ENCODE data around the gene RPS17. TPM values are rescaled to one million over a fixed set of nuclear protein-coding genes. Genes with fewer than 3 reads are reported as not detected.
"Not testable (repeated sequence)": the region's sequence is repeated elsewhere in the genome, so short reads cannot be mapped to it uniquely, and the experiment has no call there.

RPS17 gene
- polyA plus RNA-seq, 1 donor, result 3,438 TPM

DNA sequence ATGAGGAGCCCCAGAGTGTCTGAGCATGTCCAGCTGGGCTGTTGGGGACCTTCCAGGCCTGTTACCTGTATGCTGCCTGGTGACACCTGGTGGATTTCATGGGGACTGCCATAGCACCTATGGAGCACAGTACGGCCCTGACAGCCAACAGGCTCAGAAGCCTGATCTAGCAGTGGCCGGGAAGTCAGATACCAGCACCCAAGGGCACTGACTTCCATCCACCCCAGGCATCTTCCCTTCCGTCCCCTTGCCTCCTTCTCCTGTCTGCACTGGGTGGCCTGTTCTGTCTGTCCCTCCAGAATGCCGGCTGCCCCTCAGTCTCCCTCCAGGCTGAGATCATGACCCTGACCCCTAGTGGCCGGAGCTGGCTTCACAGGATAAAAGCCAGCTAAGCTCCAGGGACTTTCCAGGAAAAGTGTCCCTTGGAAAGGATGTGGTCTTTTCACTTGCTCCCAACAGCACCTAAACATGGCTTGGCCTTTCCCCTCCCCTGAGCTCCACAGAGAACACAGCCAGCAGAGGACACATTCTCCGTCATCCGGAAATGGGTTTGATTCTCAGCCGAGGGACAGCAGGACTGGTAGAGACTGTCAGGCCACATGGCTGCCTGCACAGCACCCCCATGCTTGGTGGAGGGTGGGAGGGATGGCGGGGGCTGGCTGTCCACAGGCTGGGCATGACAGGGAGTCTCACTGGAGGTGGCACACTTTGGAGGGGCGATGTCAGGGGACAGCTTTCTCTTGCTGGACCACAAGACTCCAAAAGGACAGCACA lies 9.5 kb downstream of the RPS17 start:
- Histone ChIP-seq H3K27me3 (ENCODE audit: control insufficient read depth, insufficient read depth, low read length) (no peaks in the 10 kb centered on the region), H3K36me3 (ENCODE audit: control insufficient read depth, insufficient read depth, low read length) (peaks cover 11% of the 10 kb centered on the region), H3K27ac (ENCODE audit: low read length) (no peak overlapping the region), H3K4me1 (ENCODE audit: control insufficient read depth, insufficient read depth, low read length) (no peaks in the 10 kb centered on the region), H3K4me3 (ENCODE audit: low read length) (no peak overlapping the region), H3K9me3 (ENCODE audit: control insufficient read depth, low read depth, low read length) (no peaks in the 10 kb centered on the region)
- no CpG with 5 or more reads among the region's 10 CpGs for WGBS (ENCODE audit: insufficient coverage, low lambda C conversion rate)
- DNase-seq, result peak; percentile 51 to 82

DNA sequence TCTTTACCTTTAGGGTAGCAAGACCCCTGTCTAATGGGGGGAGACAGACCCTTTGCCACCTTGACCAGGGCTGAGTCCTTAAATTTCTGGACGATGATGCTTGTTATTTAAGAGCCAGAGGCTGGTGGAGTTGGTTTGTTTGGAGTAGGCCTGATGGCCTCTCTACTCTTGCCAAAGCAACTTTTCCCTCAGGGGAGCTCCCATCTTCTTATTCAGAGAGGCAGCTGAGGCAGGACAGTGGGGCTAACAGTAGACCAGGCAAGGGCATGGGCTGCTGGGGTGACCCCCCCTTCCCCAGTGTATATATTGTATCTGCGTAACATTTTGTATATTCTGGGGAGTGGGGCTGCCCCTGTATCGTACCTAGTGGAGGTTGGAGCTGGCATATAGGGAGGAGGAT lies 10.3 kb downstream of the RPS17 start:
- H3K9me3 ChIP-seq (ENCODE audit: control insufficient read depth, low read depth, low read length), result no peaks in the 10 kb centered on the region
- no peak overlapping the region for H3K27ac ChIP-seq (ENCODE audit: low read length)
- no peaks in the 10 kb centered on the region for H3K4me1 ChIP-seq (ENCODE audit: control insufficient read depth, insufficient read depth, low read length)
- H3K27me3 ChIP-seq (ENCODE audit: control insufficient read depth, insufficient read depth, low read length), result no peaks in the 10 kb centered on the region
- no peak overlapping the region for H3K4me3 ChIP-seq (ENCODE audit: low read length)
- no peak for DNase-seq
- H3K36me3 ChIP-seq (ENCODE audit: control insufficient read depth, insufficient read depth, low read length), result peaks cover 9% of the 10 kb centered on the region
- WGBS (ENCODE audit: insufficient coverage, low lambda C conversion rate), result no CpG with 5 or more reads among the region's 3 CpGs

DNA sequence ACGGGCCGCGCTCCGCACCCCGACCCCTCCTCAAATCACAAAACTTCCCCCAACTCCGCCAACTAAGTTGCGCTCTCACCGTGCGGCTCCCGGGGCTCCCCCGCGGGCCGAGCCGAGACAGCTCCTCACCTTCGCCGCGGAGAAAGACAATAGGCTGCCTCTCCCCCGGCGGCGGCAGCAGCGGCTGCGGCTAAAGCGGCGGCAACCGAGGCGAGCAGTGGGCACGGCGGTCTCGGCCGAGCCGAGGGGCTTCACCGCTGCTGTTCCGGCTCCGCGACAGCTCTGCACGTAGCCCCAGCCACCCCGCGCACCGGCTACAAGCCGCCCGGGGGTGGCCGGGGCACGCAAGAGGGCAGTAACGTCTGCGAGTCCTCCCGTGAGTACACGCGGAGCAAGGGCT lies 26.7 kb downstream of the RPS17 start:
- H3K9me3 ChIP-seq (ENCODE audit: control insufficient read depth, low read depth, low read length); H3K36me3 ChIP-seq (ENCODE audit: control insufficient read depth, insufficient read depth, low read length); DNase-seq; H3K27ac ChIP-seq (ENCODE audit: low read length); H3K4me3 ChIP-seq (ENCODE audit: low read length); H3K27me3 ChIP-seq (ENCODE audit: control insufficient read depth, insufficient read depth, low read length); H3K4me1 ChIP-seq (ENCODE audit: control insufficient read depth, insufficient read depth, low read length): not testable (repeated sequence)
- WGBS (ENCODE audit: insufficient coverage, low lambda C conversion rate), result no CpG with 5 or more reads among the region's 48 CpGs

DNA sequence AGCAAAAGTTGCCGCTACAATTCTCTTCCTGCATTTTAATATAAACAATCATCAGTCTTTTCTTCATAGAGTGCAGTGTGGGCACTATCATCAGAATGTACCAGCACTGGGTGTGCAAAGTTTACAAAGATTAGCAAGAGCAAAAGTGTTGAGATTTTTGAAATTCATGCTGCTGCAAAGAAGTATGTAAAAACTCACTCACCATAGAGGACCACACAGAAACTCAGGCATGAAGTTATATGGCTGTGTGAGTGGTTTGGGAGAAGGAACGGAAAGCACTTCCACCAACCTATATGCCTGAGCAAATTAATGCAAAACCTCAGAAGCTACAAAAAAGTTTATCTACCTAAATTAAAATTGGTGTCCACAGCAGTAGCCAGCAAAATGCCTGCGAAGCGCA lies 32.6 kb downstream of the RPS17 start:
- not testable (repeated sequence) for H3K36me3 ChIP-seq (ENCODE audit: control insufficient read depth, insufficient read depth, low read length); H3K4me1 ChIP-seq (ENCODE audit: control insufficient read depth, insufficient read depth, low read length); H3K27ac ChIP-seq (ENCODE audit: low read length); DNase-seq; H3K9me3 ChIP-seq (ENCODE audit: control insufficient read depth, low read depth, low read length); H3K27me3 ChIP-seq (ENCODE audit: control insufficient read depth, insufficient read depth, low read length); H3K4me3 ChIP-seq (ENCODE audit: low read length)
- no CpG with 5 or more reads among the region's 4 CpGs for WGBS (ENCODE audit: insufficient coverage, low lambda C conversion rate)

DNA sequence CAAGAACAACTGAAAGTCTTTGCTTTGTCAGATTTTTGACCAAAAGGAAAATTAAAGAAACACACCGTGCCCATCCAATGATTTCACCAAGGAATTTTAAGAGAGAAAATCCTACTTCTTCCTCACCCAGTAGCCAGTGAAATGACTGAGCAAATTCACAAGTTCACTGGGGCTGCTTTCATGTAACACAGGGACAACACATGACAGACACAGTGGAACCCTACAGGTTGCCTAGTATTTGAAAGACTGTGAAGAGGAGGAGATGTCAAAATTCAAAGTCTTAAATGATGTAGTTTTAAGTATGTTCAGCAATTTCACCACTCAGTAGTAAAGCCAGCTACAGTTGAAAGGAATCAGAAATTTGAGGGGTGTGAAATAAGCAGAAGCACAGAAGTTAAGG lies 33.2 kb downstream of the RPS17 start:
- not testable (repeated sequence) for DNase-seq; H3K9me3 ChIP-seq (ENCODE audit: control insufficient read depth, low read depth, low read length); H3K4me1 ChIP-seq (ENCODE audit: control insufficient read depth, insufficient read depth, low read length); H3K36me3 ChIP-seq (ENCODE audit: control insufficient read depth, insufficient read depth, low read length); H3K27me3 ChIP-seq (ENCODE audit: control insufficient read depth, insufficient read depth, low read length); H3K4me3 ChIP-seq (ENCODE audit: low read length); H3K27ac ChIP-seq (ENCODE audit: low read length)
- no CpG with 5 or more reads among the region's 1 CpG for WGBS (ENCODE audit: insufficient coverage, low lambda C conversion rate)

DNA sequence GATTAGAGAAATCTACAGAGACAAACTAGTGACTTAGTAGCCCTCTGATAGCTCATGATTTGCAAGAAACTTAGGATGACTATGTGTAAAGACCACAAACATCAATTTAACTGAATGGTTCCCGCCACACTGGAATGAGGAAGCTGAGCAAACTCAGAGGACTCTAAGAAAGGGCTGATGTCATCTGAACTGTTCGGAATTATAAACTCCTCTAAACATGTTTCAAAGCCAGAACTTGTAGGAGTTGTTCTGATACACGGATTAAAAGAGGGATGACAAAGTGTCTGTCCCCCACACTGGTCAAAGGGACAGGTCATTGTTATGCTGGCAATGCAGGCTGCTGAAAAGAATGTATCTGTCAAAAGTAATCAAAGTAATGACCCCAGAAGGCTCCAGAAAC lies 34.4 kb downstream of the RPS17 start:
- not testable (repeated sequence) for H3K4me3 ChIP-seq (ENCODE audit: low read length); H3K36me3 ChIP-seq (ENCODE audit: control insufficient read depth, insufficient read depth, low read length); DNase-seq; H3K27ac ChIP-seq (ENCODE audit: low read length); H3K4me1 ChIP-seq (ENCODE audit: control insufficient read depth, insufficient read depth, low read length); H3K27me3 ChIP-seq (ENCODE audit: control insufficient read depth, insufficient read depth, low read length); H3K9me3 ChIP-seq (ENCODE audit: control insufficient read depth, low read depth, low read length)
- no CpG with 5 or more reads among the region's 3 CpGs for WGBS (ENCODE audit: insufficient coverage, low lambda C conversion rate)

DNA sequence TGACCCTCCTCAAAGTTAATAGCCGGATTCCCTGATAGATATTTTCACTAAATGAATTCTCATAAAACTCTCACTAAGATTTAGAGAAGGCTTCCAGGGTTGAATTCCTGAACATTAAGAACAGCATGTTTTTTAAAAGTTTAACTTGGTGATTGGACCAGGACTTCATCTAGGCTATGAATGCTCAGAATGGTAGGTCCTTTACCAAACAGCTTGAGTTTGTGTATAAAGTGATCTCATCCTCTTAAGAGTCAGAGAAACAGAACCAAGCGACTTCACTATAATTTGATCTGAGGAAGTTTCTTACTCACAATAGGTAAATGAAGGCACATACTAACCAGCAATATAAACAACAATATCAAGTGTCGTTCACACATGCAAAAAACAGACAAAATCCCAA lies 36.2 kb downstream of the RPS17 start:
- no CpG with 5 or more reads among the region's 3 CpGs for WGBS (ENCODE audit: insufficient coverage, low lambda C conversion rate)
- not testable (repeated sequence) for H3K4me3 ChIP-seq (ENCODE audit: low read length); H3K27me3 ChIP-seq (ENCODE audit: control insufficient read depth, insufficient read depth, low read length); H3K9me3 ChIP-seq (ENCODE audit: control insufficient read depth, low read depth, low read length); H3K36me3 ChIP-seq (ENCODE audit: control insufficient read depth, insufficient read depth, low read length); DNase-seq; H3K27ac ChIP-seq (ENCODE audit: low read length); H3K4me1 ChIP-seq (ENCODE audit: control insufficient read depth, insufficient read depth, low read length)

DNA sequence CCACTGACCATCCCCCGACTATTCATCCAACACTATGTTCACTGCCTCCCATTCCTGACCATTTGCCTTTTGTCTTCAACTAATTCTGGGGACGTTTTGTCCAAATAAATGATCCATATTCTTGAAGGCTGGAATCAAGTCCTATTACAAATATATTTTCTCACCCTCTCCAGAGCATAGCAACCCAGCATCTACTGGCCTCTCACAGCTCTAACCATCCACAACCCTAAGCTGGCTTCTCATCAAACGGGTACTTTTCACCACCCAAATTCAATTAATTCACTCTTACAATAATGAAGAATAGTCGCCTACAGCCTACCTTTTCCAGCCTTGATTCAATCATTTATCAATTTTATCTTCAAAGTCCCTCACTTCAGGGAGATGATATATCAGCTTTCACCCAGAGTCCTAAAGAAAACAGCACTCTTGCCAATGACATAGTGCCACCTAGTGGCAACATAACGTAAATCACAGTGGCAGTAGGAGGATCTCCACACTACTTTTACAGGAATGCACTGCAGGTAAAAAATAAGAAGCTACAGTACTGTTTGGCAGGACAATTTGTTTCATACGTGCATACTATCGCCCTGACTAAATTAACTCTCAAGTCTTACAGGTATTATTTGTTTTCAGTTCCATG lies 37.4 kb downstream of the RPS17 start:
- not testable (repeated sequence) for H3K4me3 ChIP-seq (ENCODE audit: low read length); H3K4me1 ChIP-seq (ENCODE audit: control insufficient read depth, insufficient read depth, low read length); H3K27ac ChIP-seq (ENCODE audit: low read length); H3K27me3 ChIP-seq (ENCODE audit: control insufficient read depth, insufficient read depth, low read length); H3K9me3 ChIP-seq (ENCODE audit: control insufficient read depth, low read depth, low read length); H3K36me3 ChIP-seq (ENCODE audit: control insufficient read depth, insufficient read depth, low read length); DNase-seq
- WGBS (ENCODE audit: insufficient coverage, low lambda C conversion rate), result no CpG with 5 or more reads among the region's 7 CpGs

DNA sequence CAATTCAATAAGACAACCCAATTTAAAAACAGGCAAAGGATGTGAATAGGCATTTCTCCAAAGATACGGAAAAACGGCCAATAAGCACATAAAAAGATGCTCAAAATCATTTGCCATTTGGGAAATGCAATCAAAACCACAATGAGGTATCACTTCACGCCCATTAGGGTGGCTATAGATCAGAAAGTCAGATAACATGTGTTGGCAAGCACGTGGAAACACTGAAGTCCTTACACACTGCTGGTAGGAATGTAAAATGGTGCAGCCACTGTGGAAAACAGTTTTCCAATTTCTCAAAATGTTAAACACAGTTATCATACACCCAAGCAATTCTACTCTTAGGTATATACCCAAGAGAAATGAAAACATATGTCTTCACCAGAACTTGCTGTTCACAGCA lies 39.5 kb downstream of the RPS17 start:
- DNase-seq; H3K27ac ChIP-seq (ENCODE audit: low read length): not testable (repeated sequence)

DNA sequence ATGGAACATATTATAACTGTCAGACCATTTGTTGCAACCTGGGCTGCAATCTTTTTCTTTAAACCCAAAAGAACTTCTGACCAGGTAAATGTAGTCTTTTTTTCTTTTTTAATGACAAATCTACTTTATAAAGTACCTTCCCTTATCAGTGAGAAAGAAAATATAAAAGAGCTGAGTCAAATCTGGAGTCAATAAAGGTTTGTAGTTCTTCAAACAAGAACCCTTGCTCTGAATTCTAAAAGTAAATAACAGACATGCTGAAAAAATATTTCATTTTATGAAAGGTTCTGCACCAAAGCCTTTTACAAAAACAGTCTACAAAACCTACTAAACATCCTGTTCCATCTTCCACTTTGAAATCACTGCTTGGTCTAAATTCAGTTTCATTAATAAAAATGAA lies 42.3 kb downstream of the RPS17 start:
- not testable (repeated sequence) for H3K9me3 ChIP-seq (ENCODE audit: control insufficient read depth, low read depth, low read length); H3K27ac ChIP-seq (ENCODE audit: low read length)

More for the DNA sequence above, 39.5 kb downstream of the RPS17 start:
- not testable (repeated sequence) for H3K27me3 ChIP-seq (ENCODE audit: control insufficient read depth, insufficient read depth, low read length); H3K9me3 ChIP-seq (ENCODE audit: control insufficient read depth, low read depth, low read length); H3K36me3 ChIP-seq (ENCODE audit: control insufficient read depth, insufficient read depth, low read length); H3K4me1 ChIP-seq (ENCODE audit: control insufficient read depth, insufficient read depth, low read length); H3K4me3 ChIP-seq (ENCODE audit: low read length)
- WGBS (ENCODE audit: insufficient coverage, low lambda C conversion rate), result 100% methylated on average over 1 of the region's 4 CpGs

DNA sequence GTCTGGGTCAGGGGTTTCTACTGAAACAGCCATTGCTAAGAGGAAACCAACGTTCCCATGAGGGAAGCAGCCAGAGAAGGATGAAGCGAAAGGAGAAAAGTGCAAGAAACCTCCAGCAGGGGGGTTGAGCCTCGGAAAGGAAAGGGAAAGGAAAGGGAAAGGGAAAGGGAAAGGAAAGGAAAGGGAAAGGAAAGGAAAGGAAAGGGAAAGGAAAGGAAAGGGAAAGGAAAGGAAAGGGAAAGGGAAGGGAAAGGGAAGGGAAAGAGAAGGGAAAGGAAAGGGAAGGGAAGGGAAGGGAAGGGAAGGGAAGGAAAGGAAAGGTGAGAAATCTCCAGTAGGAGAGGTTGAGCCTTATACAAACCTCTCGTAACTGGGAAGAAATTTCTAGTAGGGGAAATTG lies 52.0 kb downstream of the RPS17 start:
- 88% methylated on average over 2 of the region's 4 CpGs for WGBS (ENCODE audit: insufficient coverage, low lambda C conversion rate)
- H3K36me3 ChIP-seq (ENCODE audit: control insufficient read depth, insufficient read depth, low read length); H3K4me3 ChIP-seq (ENCODE audit: low read length); H3K9me3 ChIP-seq (ENCODE audit: control insufficient read depth, low read depth, low read length); DNase-seq; H3K27ac ChIP-seq (ENCODE audit: low read length); H3K27me3 ChIP-seq (ENCODE audit: control insufficient read depth, insufficient read depth, low read length); H3K4me1 ChIP-seq (ENCODE audit: control insufficient read depth, insufficient read depth, low read length): not testable (repeated sequence)

More for the DNA sequence above, 42.3 kb downstream of the RPS17 start:
- H3K36me3 ChIP-seq (ENCODE audit: control insufficient read depth, insufficient read depth, low read length); H3K4me1 ChIP-seq (ENCODE audit: control insufficient read depth, insufficient read depth, low read length); DNase-seq; H3K27me3 ChIP-seq (ENCODE audit: control insufficient read depth, insufficient read depth, low read length); H3K4me3 ChIP-seq (ENCODE audit: low read length): not testable (repeated sequence)
